Adipocyte (in vitro differentiated cells): Measurements from ENCODE around the gene KIF1A.

Experiments used
- DNase-seq: peaks from one replicate; pipeline ENCODE4 v3.0.0-alpha.2; 2015; ENCODE audit warnings: low read depth
- H3K27me3 ChIP-seq: replicated peaks from 2 replicates; pipeline ENCODE4 v1.7.0; 2013; ENCODE audit warnings: mild to moderate bottlenecking, low read length, moderate library complexity; ENCODE audit not compliant: control insufficient read depth, insufficient read depth
- H3K36me3 ChIP-seq: 2 replicates; pipeline ENCODE4 v1.7.0; 2013; ENCODE audit warnings: low read length, mild to moderate bottlenecking, moderate library complexity; ENCODE audit not compliant: control insufficient read depth, insufficient read depth, severe bottlenecking
- H3K4me1 ChIP-seq: 2 replicates; pipeline ENCODE4 v1.7.0; 2013; ENCODE audit warnings: mild to moderate bottlenecking, low read length, moderate library complexity; ENCODE audit not compliant: control insufficient read depth, insufficient read depth
- H3K4me3 ChIP-seq: 2 replicates; pipeline ENCODE4 v1.7.0; 2013; ENCODE audit warnings: mild to moderate bottlenecking, low read length, moderate library complexity
- H3K9ac ChIP-seq: 2 replicates; pipeline ENCODE4 v1.7.0; 2013; ENCODE audit warnings: mild to moderate bottlenecking, low read length, moderate library complexity
- H3K9me3 ChIP-seq: 2 replicates; pipeline ENCODE4 v1.7.0; 2013; ENCODE audit warnings: mild to moderate bottlenecking, low read length, moderate library complexity; ENCODE audit not compliant: control insufficient read depth

KIF1A gene

GRCh38 chr2:240787521-240788472 is 32.2 kb downstream of the KIF1A start:
- DNase-seq = no peak
- Histone ChIP-seq H3K4me3 (no peak overlapping the region), H3K27me3 (peaks cover 24% of the 10 kb centered on the region), H3K36me3 (no peaks in the 10 kb centered on the region), H3K9ac (no peak overlapping the region), H3K4me1 (no peaks in the 10 kb centered on the region), H3K9me3 (no peaks in the 10 kb centered on the region)

GRCh38 chr2:240786871-240787311 is 33.1 kb downstream of the KIF1A start:
- Histone ChIP-seq H3K36me3 (no peaks in the 10 kb centered on the region), H3K9ac (no peak overlapping the region)
- DNase-seq = no peak

DNA sequence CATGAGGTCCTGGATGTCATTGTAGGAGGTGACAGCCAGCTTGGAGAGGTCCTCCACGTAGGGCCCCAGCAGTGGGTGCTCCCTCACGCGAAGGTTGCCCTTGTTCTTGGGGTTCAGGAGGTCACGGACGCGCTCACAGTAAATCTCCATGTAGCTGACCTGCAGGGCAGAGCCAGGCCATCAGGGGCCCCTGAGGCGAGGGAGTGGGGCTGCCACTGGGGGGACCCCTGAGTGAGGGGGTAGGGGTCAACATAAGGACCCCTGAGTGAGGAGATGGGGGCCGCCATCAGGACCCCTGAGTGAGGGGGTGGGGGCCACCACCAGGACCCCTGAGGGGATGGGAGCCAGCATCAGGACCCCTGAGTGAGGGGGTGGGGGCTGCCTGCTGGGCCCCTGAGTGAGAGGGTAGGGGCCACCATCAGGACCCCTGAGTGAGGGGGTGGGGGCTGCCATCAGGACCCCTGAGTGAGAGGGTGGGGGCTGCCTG is 33.6 kb downstream of the KIF1A start:
- H3K4me1 ChIP-seq = no peaks in the 10 kb centered on the region
- H3K4me3 ChIP-seq = no peak overlapping the region
- H3K27me3 ChIP-seq = peaks cover 26% of the 10 kb centered on the region
- H3K9ac ChIP-seq = no peak overlapping the region
- no peak for DNase-seq
- no peaks in the 10 kb centered on the region for H3K9me3 ChIP-seq
- no peaks in the 10 kb centered on the region for H3K36me3 ChIP-seq

More at GRCh38 chr2:240786871-240787311, 33.1 kb downstream of the KIF1A start:
- H3K4me1 ChIP-seq = no peaks in the 10 kb centered on the region
- peaks cover 22% of the 10 kb centered on the region for H3K27me3 ChIP-seq
- H3K9me3 ChIP-seq = no peaks in the 10 kb centered on the region
- H3K4me3 ChIP-seq = no peak overlapping the region

DNA sequence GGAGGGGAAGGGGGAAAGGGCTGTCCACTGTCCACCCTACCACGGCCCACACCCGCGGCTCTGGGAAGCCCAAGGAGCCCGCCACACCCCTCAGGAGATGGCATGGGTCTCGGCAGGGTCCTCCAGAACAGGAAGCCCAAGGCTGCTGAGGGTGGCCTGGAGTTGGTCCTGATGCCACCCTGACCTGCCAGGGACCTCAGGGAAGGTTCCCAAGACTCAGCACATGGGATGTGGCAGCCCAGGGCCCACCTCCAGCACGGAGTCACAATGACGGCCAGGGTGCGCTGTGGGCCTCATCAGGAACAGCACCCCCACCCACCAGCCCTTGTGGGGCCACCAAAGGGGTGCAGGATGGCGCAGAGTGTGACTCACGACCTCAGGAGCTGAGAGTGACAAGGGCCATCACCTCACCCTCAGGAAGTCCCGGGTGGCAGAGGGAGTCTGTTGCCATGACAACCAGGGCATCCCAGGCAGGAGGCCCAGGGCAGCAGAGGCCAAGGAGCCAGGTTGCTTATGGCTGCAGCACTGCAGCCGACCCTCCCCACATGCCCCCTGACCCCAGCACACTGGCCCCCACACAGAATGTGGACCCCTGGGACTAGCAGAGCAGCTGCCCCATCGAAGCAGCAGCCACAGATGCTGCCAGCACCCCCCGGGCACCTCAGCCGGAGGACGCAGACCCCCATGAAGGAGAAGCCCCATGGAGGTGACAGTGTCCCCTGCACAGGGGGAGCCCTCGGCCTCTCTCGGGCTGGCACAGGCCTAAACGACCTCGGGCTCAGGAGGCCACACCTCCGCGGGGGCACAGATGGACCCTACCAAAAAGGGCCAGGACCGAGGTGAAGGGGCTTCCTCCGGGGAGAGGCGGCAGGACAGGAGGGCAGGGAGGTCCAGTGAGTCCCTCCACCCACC is 34.3 kb downstream of the KIF1A start:
- no peak for DNase-seq
- H3K36me3 ChIP-seq = no peaks in the 10 kb centered on the region

GRCh38 chr2:240784629-240785423 is 35.2 kb downstream of the KIF1A start:
- H3K9me3 ChIP-seq = no peaks in the 10 kb centered on the region
- H3K9ac ChIP-seq = no peak overlapping the region
- H3K36me3 ChIP-seq = no peaks in the 10 kb centered on the region
- no peak for DNase-seq
- peaks cover 33% of the 10 kb centered on the region for H3K27me3 ChIP-seq
- no peak overlapping the region for H3K4me3 ChIP-seq
- no peaks in the 10 kb centered on the region for H3K4me1 ChIP-seq

More for the DNA sequence above, 34.3 kb downstream of the KIF1A start:
- Histone ChIP-seq H3K9me3 (no peaks in the 10 kb centered on the region), H3K4me1 (no peaks in the 10 kb centered on the region), H3K9ac (no peak overlapping the region), H3K27me3 (peaks cover 26% of the 10 kb centered on the region), H3K4me3 (no peak overlapping the region)

DNA sequence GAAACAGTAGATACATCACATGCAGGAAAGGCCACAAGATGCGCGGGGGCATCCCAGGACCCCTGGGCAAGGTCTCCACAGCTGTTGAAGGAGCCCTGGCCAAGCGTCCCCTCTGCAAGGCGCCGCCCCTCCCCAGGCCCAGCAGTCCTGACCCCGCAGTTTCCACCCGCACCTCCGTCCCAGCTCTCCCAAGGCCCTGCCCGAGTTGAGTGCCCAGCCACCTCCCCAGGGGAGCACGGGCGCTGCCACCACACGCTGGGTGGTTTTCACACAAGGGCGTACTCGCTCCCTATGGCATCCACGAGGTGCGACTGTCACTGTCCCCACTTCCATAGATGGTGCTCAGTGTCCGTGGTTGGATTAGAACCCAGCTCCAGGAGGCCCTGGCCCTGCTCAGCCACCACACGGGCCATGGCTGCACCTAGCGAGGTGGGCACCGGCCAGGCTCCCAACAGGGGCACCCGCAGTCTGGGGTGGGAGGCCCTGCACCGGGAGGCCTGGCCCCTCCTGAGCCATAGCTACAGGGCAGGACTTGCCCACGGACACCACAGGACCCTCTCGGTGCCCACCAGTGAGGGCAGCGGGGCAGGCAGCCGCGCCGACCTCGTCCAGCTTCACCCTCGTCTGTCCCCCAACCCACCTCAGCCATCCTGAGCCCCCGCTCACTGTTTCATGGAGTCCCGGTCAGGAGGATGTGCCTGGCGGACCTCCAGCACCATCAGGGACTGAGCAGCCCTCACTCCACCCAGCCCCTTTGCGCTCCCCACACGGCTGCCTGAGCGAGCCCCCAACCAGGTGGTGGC is 36.0 kb downstream of the KIF1A start:
- Histone ChIP-seq H3K4me1 (no peaks in the 10 kb centered on the region), H3K9me3 (no peaks in the 10 kb centered on the region), H3K36me3 (no peaks in the 10 kb centered on the region), H3K4me3 (no peak overlapping the region), H3K27me3 (peaks cover 41% of the 10 kb centered on the region), H3K9ac (no peak overlapping the region)
- no peak for DNase-seq

GRCh38 chr2:240782886-240783818 is 36.9 kb downstream of the KIF1A start:
- Histone ChIP-seq H3K4me1 (no peaks in the 10 kb centered on the region), H3K9me3 (no peaks in the 10 kb centered on the region), H3K27me3 (peaks cover 38% of the 10 kb centered on the region), H3K36me3 (no peaks in the 10 kb centered on the region), H3K4me3 (no peak overlapping the region), H3K9ac (no peak overlapping the region)
- no peak for DNase-seq

GRCh38 chr2:240782221-240782885 is 37.7 kb downstream of the KIF1A start:
- no peak overlapping the region for H3K9ac ChIP-seq
- no peak for DNase-seq
- H3K4me1 ChIP-seq = no peaks in the 10 kb centered on the region
- H3K9me3 ChIP-seq = no peaks in the 10 kb centered on the region
- no peaks in the 10 kb centered on the region for H3K36me3 ChIP-seq
- no peak overlapping the region for H3K4me3 ChIP-seq
- H3K27me3 ChIP-seq = peaks cover 44% of the 10 kb centered on the region

GRCh38 chr2:240781471-240782220 is 38.4 kb downstream of the KIF1A start:
- no peaks in the 10 kb centered on the region for H3K36me3 ChIP-seq
- no peaks in the 10 kb centered on the region for H3K9me3 ChIP-seq
- peaks cover 40% of the 10 kb centered on the region for H3K27me3 ChIP-seq
- H3K4me3 ChIP-seq = no peak overlapping the region
- no peak overlapping the region for H3K9ac ChIP-seq
- no peak for DNase-seq
- H3K4me1 ChIP-seq = no peaks in the 10 kb centered on the region
